Inferior parietal cortex (tissue), 1 donor: ENCODE data around the gene PPP4R4.
"Not testable (repeated sequence)": the region's sequence is repeated elsewhere in the genome, so short reads cannot be mapped to it uniquely, and the experiment has no call there.

Source experiments
- DNase-seq: peaks from one replicate; pipeline ENCODE4 v3.0.0-alpha.2; 2016; ENCODE audit errors: extremely low spot score

The PPP4R4 gene

GRCh38 chr14:94145902-94146527 lies 28.1 kb upstream of the PPP4R4 start:
- no peak for DNase-seq

GRCh38 chr14:94152676-94153075 lies 21.4 kb upstream of the PPP4R4 start:
- DNase-seq: no peak

- no peak for DNase-seq
Measured at GRCh38 chr14:94153750-94154342, 20.3 kb upstream of the PPP4R4 start.

DNA sequence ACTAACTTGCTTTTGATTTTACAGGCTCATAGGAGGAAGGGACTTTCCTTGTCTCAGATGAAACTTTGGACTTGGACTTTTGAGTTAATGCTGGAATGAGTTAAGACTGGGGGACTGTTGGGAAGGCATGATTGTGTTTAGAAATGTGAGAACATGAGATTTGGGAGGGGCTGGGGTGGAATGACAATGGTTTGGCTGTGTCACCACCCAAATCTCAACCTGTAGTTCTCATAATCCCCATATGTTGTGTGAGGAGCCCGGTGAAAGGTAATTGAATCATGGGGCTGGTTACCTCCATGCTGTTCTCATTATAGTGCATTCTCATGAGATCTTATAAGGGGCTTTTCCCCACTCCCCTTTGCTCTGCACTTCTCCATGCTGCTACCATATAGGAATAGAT lies 18.0 kb upstream of the PPP4R4 start:
- DNase-seq: not testable (repeated sequence)

- DNase-seq: no peak
Measured at GRCh38 chr14:94157197-94157596, 16.9 kb upstream of the PPP4R4 start.

- DNase-seq: no peak
Measured at GRCh38 chr14:94158239-94158883, 15.8 kb upstream of the PPP4R4 start.

GRCh38 chr14:94161058-94161457 lies 13.1 kb upstream of the PPP4R4 start:
- no peak for DNase-seq

GRCh38 chr14:94161981-94162380 lies 12.1 kb upstream of the PPP4R4 start:
- DNase-seq: no peak

- no peak for DNase-seq
Measured at GRCh38 chr14:94162466-94162865, 11.7 kb upstream of the PPP4R4 start.

DNA sequence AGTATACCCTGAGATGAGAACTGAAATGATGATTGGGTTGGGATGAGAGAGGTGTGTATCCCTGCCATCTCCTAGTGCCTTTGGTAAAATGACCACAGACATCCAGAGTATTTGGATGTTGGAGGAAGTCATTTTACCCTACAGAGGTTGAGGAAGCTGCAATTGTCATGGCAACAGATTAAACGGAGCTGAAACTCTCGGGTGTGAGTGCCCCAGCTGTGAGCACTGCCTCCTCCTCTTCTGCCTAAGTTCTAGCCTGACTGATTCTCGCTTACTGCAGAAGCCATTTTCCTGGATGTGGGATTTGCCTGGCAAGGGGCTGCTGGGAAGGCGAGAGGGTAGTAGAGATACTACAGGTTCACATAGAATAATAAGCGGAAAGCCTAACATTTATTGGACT lies 10.3 kb upstream of the PPP4R4 start:
- no peak for DNase-seq

DNA sequence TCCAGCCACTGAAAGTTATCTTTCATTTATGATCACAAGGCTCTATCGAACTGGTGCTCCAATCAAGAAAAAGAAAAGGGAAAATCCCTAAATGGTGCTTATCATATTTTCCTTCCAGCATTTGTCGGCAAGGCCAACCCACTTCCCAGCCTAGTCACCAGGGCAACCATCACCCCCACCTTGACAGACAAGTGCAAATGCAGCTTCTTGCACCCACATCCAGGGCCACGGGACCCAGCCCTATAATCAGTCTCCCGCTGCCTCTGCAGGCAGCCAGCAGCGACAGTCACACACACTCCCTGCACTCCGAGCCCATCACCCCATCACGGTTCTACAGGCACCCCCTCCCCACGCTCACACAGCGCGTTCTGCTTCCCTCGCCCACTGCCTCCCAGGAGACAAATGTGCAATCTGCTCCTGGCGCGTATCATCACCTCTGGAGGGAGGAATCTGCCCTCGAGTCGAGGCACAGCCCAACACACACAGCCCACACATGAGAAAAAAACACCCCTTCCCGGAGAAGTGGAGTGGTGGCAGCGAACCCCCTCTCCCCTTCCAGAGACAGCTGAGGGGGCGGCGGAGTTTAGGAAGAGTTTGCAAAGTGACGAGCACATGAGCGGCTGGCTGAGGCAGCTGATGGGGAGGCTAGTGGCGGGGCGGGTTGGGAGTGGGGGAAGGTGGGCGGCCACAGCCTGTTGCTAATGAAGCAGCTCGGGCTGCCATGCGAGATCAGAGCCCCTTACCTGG lies 9.3 kb upstream of the PPP4R4 start:
- DNase-seq: no peak

- DNase-seq: no peak
Measured at GRCh38 chr14:94165744-94166143, 8.4 kb upstream of the PPP4R4 start.

DNA sequence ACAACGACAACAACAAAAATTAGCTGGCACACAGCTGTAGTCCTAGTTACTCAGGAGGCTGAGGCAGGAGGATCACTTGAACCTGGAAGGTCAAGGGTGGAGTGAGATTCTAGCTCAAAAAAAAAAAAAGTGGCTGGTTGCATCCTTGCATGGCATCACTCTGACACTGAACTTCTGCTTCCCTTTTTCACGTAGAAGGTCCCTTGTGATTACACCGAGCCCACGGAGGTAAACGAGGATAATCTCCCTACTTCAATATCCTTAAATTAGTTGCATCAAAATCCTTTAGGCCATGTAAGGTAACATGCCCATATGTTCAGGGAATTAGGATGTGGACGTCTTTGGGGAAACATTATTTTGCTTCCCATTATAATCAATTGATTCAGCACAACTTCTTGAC lies 4.0 kb upstream of the PPP4R4 start:
- DNase-seq: no peak

GRCh38 chr14:94171208-94171607 lies 2.9 kb upstream of the PPP4R4 start:
- no peak for DNase-seq

DNA sequence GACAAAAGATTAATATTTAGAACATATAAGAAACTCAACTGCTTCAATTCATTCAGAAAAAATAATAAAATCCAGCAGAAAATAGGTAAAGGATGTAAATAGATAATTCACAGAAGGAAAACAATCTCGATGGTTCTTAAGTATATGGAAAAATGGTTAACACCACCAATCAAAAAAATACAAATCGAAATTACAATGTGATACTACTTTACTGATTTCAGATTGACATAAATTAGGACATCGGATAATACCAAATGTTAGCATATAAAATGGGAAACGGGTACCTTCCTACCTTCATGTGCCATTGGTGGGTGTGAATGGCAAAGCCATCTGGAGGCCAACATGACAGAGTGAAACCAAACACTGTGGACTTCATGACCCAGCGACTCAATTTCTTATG lies 1.6 kb upstream of the PPP4R4 start:
- no peak for DNase-seq

GRCh38 chr14:94173471-94173884 lies 644 bp upstream of the PPP4R4 start:
- no peak for DNase-seq

GRCh38 chr14:94174604-94175010 lies 485 bp downstream of the PPP4R4 start:
- DNase-seq: no peak

- DNase-seq: no peak
Measured at GRCh38 chr14:94175011-94175745, 1.1 kb downstream of the PPP4R4 start.

DNA sequence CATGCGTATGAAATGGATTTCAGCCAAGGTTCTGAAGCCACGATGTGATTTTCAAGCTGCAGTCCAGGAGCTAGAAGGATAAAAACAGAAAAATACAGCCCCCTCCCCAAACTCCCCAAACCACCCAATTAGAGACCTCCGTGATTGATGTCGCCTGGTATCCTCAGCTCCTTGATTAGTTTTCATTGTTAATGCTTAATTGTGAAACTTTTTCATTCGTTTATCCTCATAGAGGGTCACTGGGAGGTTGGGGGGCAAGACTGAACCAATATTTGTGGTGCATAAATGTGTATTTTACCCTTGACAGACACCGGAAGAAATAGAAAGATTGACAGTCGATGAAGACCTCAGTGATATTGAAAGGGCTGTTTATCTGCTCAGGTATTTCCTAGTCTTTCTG lies 1.6 kb downstream of the PPP4R4 start:
- DNase-seq: no peak

GRCh38 chr14:94176808-94177207 lies 2.7 kb downstream of the PPP4R4 start:
- DNase-seq: no peak

DNA sequence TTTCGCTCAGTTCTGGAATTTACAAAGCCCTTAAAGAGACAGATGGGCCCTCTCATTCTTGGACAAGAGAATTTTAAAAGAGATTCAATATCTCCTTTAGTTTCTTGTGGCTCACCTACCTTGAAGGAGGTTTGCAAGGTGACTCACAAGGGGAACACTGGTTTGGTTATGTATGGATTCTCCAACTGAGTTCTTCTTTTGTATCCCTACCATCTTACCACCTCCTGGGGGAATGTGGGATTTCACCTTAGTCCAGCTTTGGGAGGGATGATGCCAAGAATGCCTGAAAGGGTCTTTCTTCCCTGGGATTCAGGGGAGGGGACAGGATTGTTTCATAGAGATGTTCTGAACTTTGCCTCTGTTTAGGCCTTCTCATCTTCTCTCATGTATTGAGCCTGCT lies 3.7 kb downstream of the PPP4R4 start:
- no peak for DNase-seq

DNA sequence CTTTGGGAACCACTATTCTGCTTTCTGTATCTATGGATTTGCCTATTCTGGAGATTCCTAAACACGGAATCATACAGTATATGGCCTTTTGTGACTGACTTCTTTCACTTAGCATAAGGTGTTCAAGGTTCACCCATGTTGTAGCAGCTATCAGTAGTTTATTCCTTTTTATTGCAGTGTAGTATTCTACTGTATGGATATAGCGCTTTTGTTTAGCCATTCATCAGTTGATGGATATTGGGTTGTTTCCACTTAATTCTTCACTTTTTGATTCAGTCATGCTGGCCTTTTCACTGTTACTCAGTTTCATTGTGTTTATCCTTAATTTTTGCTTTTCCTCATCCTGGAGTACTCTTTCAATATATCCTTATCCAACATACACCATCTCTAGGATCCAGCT lies 5.1 kb downstream of the PPP4R4 start:
- no peak for DNase-seq
